Measurements from ENCODE around the gene SCAF8. TPM values are rescaled to one million over a fixed set of nuclear protein-coding genes. Genes with fewer than 3 reads are reported as not detected.

SCAF8 gene
- total and polyA plus RNA-seq, 9 of the 15 experiments (the other 6 are each of a cell fraction or from before 2014, with no cell fraction given) = 10.5 to 46.6 (median 23.2) TPM

GRCh38 chr6:154864066-154864430 lies 130.8 kb downstream of the SCAF8 start (continued):
- TF ChIP-seq DMBX1 (CRISPR knock-in tag; IDR thresholded peaks at IDR 0.05; ENCODE audit: borderline replicate concordance) (no peak), MTA1 (IDR thresholded peaks at IDR 0.05; ENCODE audit: borderline replicate concordance) (no peak), KDM1A (IDR thresholded peaks at IDR 0.05) (no peak), SMAD2 (IDR thresholded peaks at IDR 0.05; ENCODE audit: low read depth, low read length) (no peak), TAF9B (IDR thresholded peaks at IDR 0.05; ENCODE audit: partially characterized antibody) (no peak)

DNA sequence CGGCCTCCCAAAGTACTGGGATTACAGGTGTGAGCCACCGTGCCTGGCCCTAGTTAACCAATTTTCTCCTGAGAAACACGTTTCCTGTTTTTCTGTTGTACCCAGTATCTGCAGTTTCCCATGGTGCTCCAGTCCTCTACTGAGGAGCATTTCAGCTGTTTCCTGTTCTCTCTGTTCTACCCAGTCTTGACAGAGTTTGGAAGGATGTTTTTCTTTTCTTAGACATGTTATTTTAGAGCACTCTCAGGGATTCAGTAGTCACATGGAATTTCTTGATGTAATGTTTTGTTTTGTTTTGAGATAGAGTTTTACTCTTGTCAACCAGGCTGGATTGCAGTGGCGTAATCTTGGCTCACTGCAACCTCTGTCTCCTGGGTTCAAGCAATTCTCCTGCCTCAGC lies 132.1 kb downstream of the SCAF8 start:
- Histone ChIP-seq H3K9me3 (replicated peaks; ENCODE audit: control insufficient read depth, insufficient read depth, low read depth, low read length) (no peaks in the 10 kb centered on the region), H3K27ac (ENCODE audit: extremely low read depth, low read depth, low read length) (no peak overlapping the region), H3K4me3 (no peak overlapping the region), H3K27me3 (ENCODE audit: control insufficient read depth in 2 of 2, insufficient read depth in 2 of 2, low read length in 2 of 2) (no peaks in the 10 kb centered on the region), H2AFZ (ENCODE audit: low read depth, low read length) (no peak overlapping the region), H3K79me2 (ENCODE audit: control insufficient read depth, insufficient read depth, low read length) (peaks cover 3% of the 10 kb centered on the region; the same call in 1 of the 3 replicates), H3K9ac (ENCODE audit: insufficient read depth in 1 of 2, low read depth in 2 of 2, low read length in 2 of 2) (no peak overlapping the region), H3K4me1 (replicated peaks in 1 of 2; ENCODE audit: control insufficient read depth in 2 of 2, insufficient read depth in 2 of 2, low read length in 2 of 2) (no peaks in the 10 kb centered on the region), H3K4me2 (ENCODE audit: insufficient read depth, low read length) (no peak overlapping the region), H3K36me3 (ENCODE audit: control insufficient read depth, insufficient read depth, low read length) (peaks cover 8% of the 10 kb centered on the region; the same call in 1 of the 3 replicates), H4K20me1 (replicated peaks; ENCODE audit: control insufficient read depth, insufficient read depth, low read length) (no peaks in the 10 kb centered on the region), H3K9me1 (ENCODE audit: control insufficient read depth, insufficient read depth, low read length) (no peaks in the 10 kb centered on the region)
- BruUV-seq (replicated peaks) = no TSS peak
- CTCF ChIA-PET (ENCODE audit: low intra/inter-chr PET ratio) = interaction anchor here (0.6 to 0.8 kb wide), 2 partner anchors 131 to 519 kb away, joined by 3 to 4 read pairs; no protein-coding TSS in a partner anchor
- no peak for FAIRE-seq
- in situ Hi-C loops (cut with MboI) = no loop called here
- POLR2A ChIA-PET = interaction anchor here (0.6 to 1.3 kb wide), 2 partner anchors 34 to 35 kb away, joined by 3 read pairs; no protein-coding TSS in a partner anchor
- WGBS (ENCODE audit: insufficient coverage, low coverage, missing lambda C conversion rate) = 53% methylated on average over 3 of the region's 4 CpGs
- intact Hi-C loops (cut with micrococcal nuclease) = loop anchor here (5.0 kb wide), 2 partner anchors 62 to 188 kb away; no protein-coding TSS in a partner anchor
- DNase-seq (ENCODE audit: extremely low read depth in 1 of 4, low spot score in 3 of 4) = no peak
- no peak for ATAC-seq
- TF ChIP-seq ZNF232 (CRISPR knock-in tag; IDR thresholded peaks at IDR 0.05) (no peak), KDM1A (IDR thresholded peaks at IDR 0.05) (no peak), ZC3H8 (IDR thresholded peaks at IDR 0.05) (no peak), PTRF (tag; IDR thresholded peaks at IDR 0.05) (no peak), NEUROD1 (IDR thresholded peaks at IDR 0.05; ENCODE audit: borderline replicate concordance, low read depth, low read length, partially characterized antibody) (no peak), KDM4B (IDR thresholded peaks at IDR 0.05; ENCODE audit: borderline replicate concordance in 2 of 2, low read depth in 1 of 2) (no peak), NFYB (IDR thresholded peaks at IDR 0.05; ENCODE audit: extremely low read depth, insufficient read length) (no peak), HNRNPUL1 (IDR thresholded peaks at IDR 0.05; ENCODE audit: low read length) (no peak), TRIM28 (IDR thresholded peaks at IDR 0.05) (no peak), HMGXB4 (CRISPR knock-in tag; IDR thresholded peaks at IDR 0.05) (no peak), RBBP5 (IDR thresholded peaks at IDR 0.05; ENCODE audit: borderline replicate concordance, insufficient read depth, low read length, poor library complexity, severe bottlenecking) (no peak), THAP7 (CRISPR knock-in tag; IDR thresholded peaks at IDR 0.05) (no peak), U2AF2 (optimal IDR thresholded peaks at IDR 0.05; ENCODE audit: low read depth, low read length) (no peak), RFX7 (CRISPR knock-in tag; IDR thresholded peaks at IDR 0.05) (no peak), FOXJ3 (CRISPR knock-in tag; IDR thresholded peaks at IDR 0.05) (no peak)
- TF ChIP-seq, protein P1, sequence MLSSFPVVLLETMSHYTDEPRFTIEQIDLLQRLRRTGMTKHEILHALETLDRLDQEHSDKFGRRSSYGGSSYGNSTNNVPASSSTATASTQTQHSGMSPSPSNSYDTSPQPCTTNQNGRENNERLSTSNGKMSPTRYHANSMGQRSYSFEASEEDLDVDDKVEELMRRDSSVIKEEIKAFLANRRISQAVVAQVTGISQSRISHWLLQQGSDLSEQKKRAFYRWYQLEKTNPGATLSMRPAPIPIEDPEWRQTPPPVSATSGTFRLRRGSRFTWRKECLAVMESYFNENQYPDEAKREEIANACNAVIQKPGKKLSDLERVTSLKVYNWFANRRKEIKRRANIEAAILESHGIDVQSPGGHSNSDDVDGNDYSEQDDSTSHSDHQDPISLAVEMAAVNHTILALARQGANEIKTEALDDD (IDR thresholded peaks at IDR 0.05) = no peak

Data from K562 (cell line).